ENCODE results near the gene OR7D4. TPM values are rescaled to one million over a fixed set of nuclear protein-coding genes. Genes with fewer than 3 reads are reported as not detected.

Gene OR7D4
- total RNA-seq, 1 experiment from 2014 or later = not detected

- Histone ChIP-seq H3K9me3 (ENCODE audit: control insufficient read depth in 1 of 2, insufficient read depth in 1 of 2, low read depth in 1 of 2, low read length in 2 of 2) (no peaks in the 10 kb centered on the region), H3K36me3 (ENCODE audit: control insufficient read depth in 1 of 2, insufficient read depth in 2 of 2, low read length in 2 of 2) (no peaks in the 10 kb centered on the region), H4K20me1 (ENCODE audit: insufficient read depth) (no peaks in the 10 kb centered on the region), H3K79me2 (ENCODE audit: insufficient read depth, low read length) (no peaks in the 10 kb centered on the region), H2AFZ (ENCODE audit: low read depth, low read length, poor library complexity, severe bottlenecking) (no peak overlapping the region), H3K9me2 (ENCODE audit: insufficient read depth) (no peaks in the 10 kb centered on the region), H3K27me3 (ENCODE audit: insufficient read depth, low read length) (no peaks in the 10 kb centered on the region), H3K4me3 (replicated peaks in 1 of 2; ENCODE audit: low read depth in 1 of 2, low read length in 2 of 2) (no peak overlapping the region), H3K4me1 (ENCODE audit: control insufficient read depth in 1 of 2, insufficient read depth in 2 of 2, low read length in 2 of 2) (no peaks in the 10 kb centered on the region), H3K27ac (ENCODE audit: low read depth, low read length) (no peak overlapping the region), H3K9ac (ENCODE audit: low read length) (no peak overlapping the region), H3K4me2 (ENCODE audit: low read length) (no peak overlapping the region)
- no peak for DNase-seq (ENCODE audit: low read depth, low spot score)
- TF ChIP-seq TCF7L2 (IDR thresholded peaks at IDR 0.05; ENCODE audit: borderline replicate concordance, extremely low read depth, insufficient read depth, insufficient read length) (no peak), EGR1 (IDR thresholded peaks at IDR 0.05; ENCODE audit: low read depth) (no peak), CEBPB (IDR thresholded peaks at IDR 0.05; ENCODE audit: low read depth) (no peak), ZNF274 (IDR thresholded peaks at IDR 0.05; ENCODE audit: low read depth, low read length) (no peak), ZFX (IDR thresholded peaks at IDR 0.05) (no peak), JUND (IDR thresholded peaks at IDR 0.05) (no peak), SP1 (IDR thresholded peaks at IDR 0.05; ENCODE audit: low read depth) (no peak), FOSL1 (IDR thresholded peaks at IDR 0.05; ENCODE audit: low read depth) (no peak), SIN3A (IDR thresholded peaks at IDR 0.05; ENCODE audit: low read depth) (no peak)
- ChIA-PET RAD21 (ENCODE audit: low non-redundant PET in 1 of 2, low total read pairs in 2 of 2, uncharacterized antibody in 2 of 2, unreplicated experiment in 2 of 2) (no interaction called here), POLR2A (no interaction called here), CTCF (no interaction called here)
- ATAC-seq = no peak
- no TSS peak for BruUV-seq (replicated peaks)
- intact Hi-C loops (cut with micrococcal nuclease) = no loop called here
Measured at GRCh38 chr19:9171393-9171991, 47.9 kb downstream of the OR7D4 start.

DNA sequence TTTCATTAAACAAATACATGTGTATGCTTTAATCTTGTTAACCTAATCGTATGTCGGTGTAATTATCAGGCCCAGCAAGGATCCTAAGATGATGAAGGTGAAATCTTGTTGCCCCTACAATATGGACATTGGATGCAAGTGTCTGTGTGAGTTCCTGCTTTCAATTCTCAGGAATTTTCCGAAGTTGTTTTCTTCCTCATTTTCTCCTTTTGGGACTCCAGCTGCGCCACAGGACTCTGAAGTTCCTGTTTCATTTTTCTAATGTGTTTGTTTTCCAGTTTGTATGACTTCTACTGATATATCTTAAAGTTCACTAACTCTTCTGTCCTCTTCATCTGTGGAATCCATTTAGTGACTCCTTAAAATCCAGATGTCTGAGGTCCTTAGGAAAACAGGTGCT, 52.5 kb downstream of the OR7D4 start:
- Histone ChIP-seq H3K79me2 (ENCODE audit: insufficient read depth, low read length) (peaks cover 8% of the 10 kb centered on the region; the same call in 1 of the 2 replicates), H2AFZ (ENCODE audit: low read depth, low read length, poor library complexity, severe bottlenecking) (no peak overlapping the region), H3K9me2 (ENCODE audit: insufficient read depth) (no peaks in the 10 kb centered on the region), H4K20me1 (ENCODE audit: insufficient read depth) (no peaks in the 10 kb centered on the region), H3K27me3 (ENCODE audit: insufficient read depth, low read length) (no peaks in the 10 kb centered on the region), H3K4me2 (ENCODE audit: low read length) (no peak overlapping the region), H3K27ac (ENCODE audit: low read depth, low read length) (no peak overlapping the region), H3K4me3 (replicated peaks in 1 of 2; ENCODE audit: low read depth in 1 of 2, low read length in 2 of 2) (no peak overlapping the region), H3K9ac (ENCODE audit: low read length) (no peak overlapping the region), H3K4me1 (ENCODE audit: control insufficient read depth in 1 of 2, insufficient read depth in 2 of 2, low read length in 2 of 2) (no peaks in the 10 kb centered on the region), H3K9me3 (ENCODE audit: control insufficient read depth in 1 of 2, insufficient read depth in 1 of 2, low read depth in 1 of 2, low read length in 2 of 2) (peaks cover 3 to 19% of the 10 kb centered on the region in 2 experiments; a peak in 2 of 4 replicates), H3K36me3 (ENCODE audit: control insufficient read depth in 1 of 2, insufficient read depth in 2 of 2, low read length in 2 of 2) (peaks cover 14 to 16% of the 10 kb centered on the region in 2 experiments)
- BruUV-seq (replicated peaks) = TSS peak; percentile 4
- TF ChIP-seq, protein P1, sequence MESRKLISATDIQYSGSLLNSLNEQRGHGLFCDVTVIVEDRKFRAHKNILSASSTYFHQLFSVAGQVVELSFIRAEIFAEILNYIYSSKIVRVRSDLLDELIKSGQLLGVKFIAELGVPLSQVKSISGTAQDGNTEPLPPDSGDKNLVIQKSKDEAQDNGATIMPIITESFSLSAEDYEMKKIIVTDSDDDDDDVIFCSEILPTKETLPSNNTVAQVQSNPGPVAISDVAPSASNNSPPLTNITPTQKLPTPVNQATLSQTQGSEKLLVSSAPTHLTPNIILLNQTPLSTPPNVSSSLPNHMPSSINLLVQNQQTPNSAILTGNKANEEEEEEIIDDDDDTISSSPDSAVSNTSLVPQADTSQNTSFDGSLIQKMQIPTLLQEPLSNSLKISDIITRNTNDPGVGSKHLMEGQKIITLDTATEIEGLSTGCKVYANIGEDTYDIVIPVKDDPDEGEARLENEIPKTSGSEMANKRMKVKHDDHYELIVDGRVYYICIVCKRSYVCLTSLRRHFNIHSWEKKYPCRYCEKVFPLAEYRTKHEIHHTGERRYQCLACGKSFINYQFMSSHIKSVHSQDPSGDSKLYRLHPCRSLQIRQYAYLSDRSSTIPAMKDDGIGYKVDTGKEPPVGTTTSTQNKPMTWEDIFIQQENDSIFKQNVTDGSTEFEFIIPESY (IDR thresholded peaks at IDR 0.05; ENCODE audit: extremely low read depth, insufficient replicate concordance, low read length) = no peak
- no peak for TF ChIP-seq SRF (IDR thresholded peaks at IDR 0.05; ENCODE audit: low read depth)
- no peak for TF ChIP-seq EZH2phosphoT487 (IDR thresholded peaks at IDR 0.05; ENCODE audit: borderline replicate concordance)
- TF ChIP-seq, protein P2, sequence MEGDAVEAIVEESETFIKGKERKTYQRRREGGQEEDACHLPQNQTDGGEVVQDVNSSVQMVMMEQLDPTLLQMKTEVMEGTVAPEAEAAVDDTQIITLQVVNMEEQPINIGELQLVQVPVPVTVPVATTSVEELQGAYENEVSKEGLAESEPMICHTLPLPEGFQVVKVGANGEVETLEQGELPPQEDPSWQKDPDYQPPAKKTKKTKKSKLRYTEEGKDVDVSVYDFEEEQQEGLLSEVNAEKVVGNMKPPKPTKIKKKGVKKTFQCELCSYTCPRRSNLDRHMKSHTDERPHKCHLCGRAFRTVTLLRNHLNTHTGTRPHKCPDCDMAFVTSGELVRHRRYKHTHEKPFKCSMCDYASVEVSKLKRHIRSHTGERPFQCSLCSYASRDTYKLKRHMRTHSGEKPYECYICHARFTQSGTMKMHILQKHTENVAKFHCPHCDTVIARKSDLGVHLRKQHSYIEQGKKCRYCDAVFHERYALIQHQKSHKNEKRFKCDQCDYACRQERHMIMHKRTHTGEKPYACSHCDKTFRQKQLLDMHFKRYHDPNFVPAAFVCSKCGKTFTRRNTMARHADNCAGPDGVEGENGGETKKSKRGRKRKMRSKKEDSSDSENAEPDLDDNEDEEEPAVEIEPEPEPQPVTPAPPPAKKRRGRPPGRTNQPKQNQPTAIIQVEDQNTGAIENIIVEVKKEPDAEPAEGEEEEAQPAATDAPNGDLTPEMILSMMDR (IDR thresholded peaks at IDR 0.05 in 2 of 3, conservative IDR thresholded peaks at IDR 0.05 in 1 of 3; ENCODE audit: borderline replicate concordance in 1 of 3, insufficient read depth in 1 of 3, low read depth in 2 of 3, low read length in 2 of 3) = no peak
- TF ChIP-seq MAX (IDR thresholded peaks at IDR 0.05) = no peak
- TF ChIP-seq JUND (IDR thresholded peaks at IDR 0.05) = no peak
- TF ChIP-seq SP1 (IDR thresholded peaks at IDR 0.05; ENCODE audit: low read depth) = no peak
- no peak for TF ChIP-seq EZH2 (IDR thresholded peaks at IDR 0.05)
- intact Hi-C loops (cut with micrococcal nuclease) = no loop called here
- DNase-seq (ENCODE audit: low read depth, low spot score) = no peak
- ChIA-PET CTCF (no interaction called here), POLR2A (no interaction called here), RAD21 (ENCODE audit: low non-redundant PET in 1 of 2, low total read pairs in 2 of 2, uncharacterized antibody in 2 of 2, unreplicated experiment in 2 of 2) (no interaction called here)
- ATAC-seq = no peak
